A549 (cell line): ENCODE data around the gene CHCHD6. TPM values are rescaled to one million over a fixed set of nuclear protein-coding genes. Genes with fewer than 3 reads are reported as not detected.

Experiments
- ATAC-seq, 2 experiments: fragments of 200-7000 bp in 1 of 2; fragments of >200 bp in 1 of 2; cut with Nextera tagmentation in 1 of 2; cut with Tn5 transposase in 1 of 2; 3 replicates each; pipeline versions ENCODE4 v1.8.0 to v1.9.1; 2018 to 2020; ENCODE audit warnings: mild to moderate bottlenecking in 1 of 2, moderate library complexity in 1 of 2
- CTCF ChIA-PET: fragments of 300-600 bp; sonication (Branson Sonifier 250); formaldehyde crosslinking; extraction: SDS; loops from one replicate; lab custom pipeline; 2021; ENCODE audit warnings: antibody characterized with exemption, inconsistent platforms; lab: Yijun Ruan, JAX
- POLR2A ChIA-PET: fragments of 350-600 bp; formaldehyde crosslinking; extraction: SDS; loops from one replicate; lab custom pipeline; 2021; ENCODE audit warnings: antibody characterized with exemption, inconsistent platforms; lab: Yijun Ruan, JAX
- DNase-seq, 2 experiments: peaks; one replicate each; pipeline versions ENCODE4 v3.0.0 to v3.0.0-alpha.2; 2011 to 2016; ENCODE audit warnings: low read depth in 1 of 2, low spot score in 1 of 2
- FAIRE-seq: peaks from 2 replicates; lab custom pipeline; 2011; peaks lifted over from hg19 to GRCh38; lab: Jason Lieb, UNC
- H3K27ac ChIP-seq, 2 experiments: fragments of >200 bp; sonication (Bioruptor Twin); formaldehyde crosslinking; 3 replicates each; pipeline ENCODE4 v1.5.1; 2016 to 2017
- H3K4me1 ChIP-seq: fragments of >200 bp; sonication (Bioruptor Twin); formaldehyde crosslinking; 3 replicates; pipeline ENCODE4 v1.6.1; 2016
- H3K4me2 ChIP-seq: fragments of >200 bp; sonication (Bioruptor Twin); formaldehyde crosslinking; 3 replicates; pipeline ENCODE4 v1.6.1; 2016
- H3K4me3 ChIP-seq: fragments of >200 bp; sonication (Bioruptor Twin); formaldehyde crosslinking; 3 replicates; pipeline ENCODE4 v1.5.1; 2016
- H3K9me3 ChIP-seq: fragments of >200 bp; sonication (Bioruptor Twin); formaldehyde crosslinking; 3 replicates; pipeline ENCODE4 v1.6.1; 2016
- EHMT2 ChIP-seq: fragments of 200-600 bp; sonication (generic); IDR thresholded peaks from 2 replicates; pipeline ENCODE4 v1.6.1; 2016; ENCODE audit warnings: antibody characterized with exemption, low read depth, mild to moderate bottlenecking, moderate library complexity
- EP300 ChIP-seq, 2 experiments: fragments of >200 bp; sonication (Bioruptor Twin); formaldehyde crosslinking; IDR thresholded peaks; 2 replicates in 1 of 2; 3 replicates in 1 of 2; pipeline ENCODE4 v1.6.1; 2016 to 2017
- ESRRA ChIP-seq: fragments of 150-350 bp; IDR thresholded peaks from 2 replicates; pipeline ENCODE4 v1.6.1; 2014; ENCODE audit warnings: mild to moderate bottlenecking, low read length, borderline replicate concordance
- HDAC2 ChIP-seq: fragments of 200-600 bp; sonication (generic); IDR thresholded peaks from 2 replicates; pipeline ENCODE4 v1.6.1; 2016
- HOXB13 ChIP-seq: fragments of 250-450 bp; sonication (Bioruptor Pico); IDR thresholded peaks from 2 replicates; pipeline ENCODE4 v1.5.0; 2020; ENCODE audit warnings: low read depth, mild to moderate bottlenecking, moderate library complexity
- KDM1A ChIP-seq: fragments of 200-600 bp; sonication (generic); IDR thresholded peaks from 2 replicates; pipeline ENCODE4 v1.6.1; 2016; ENCODE audit warnings: low read depth, mild to moderate bottlenecking
- KDM5A ChIP-seq: fragments of 200-600 bp; sonication (generic); IDR thresholded peaks from 2 replicates; pipeline ENCODE4 v1.6.1; 2016; ENCODE audit warnings: antibody characterized with exemption, mild to moderate bottlenecking
- NFE2L2 ChIP-seq: fragments of 150-350 bp; conservative IDR thresholded peaks from 2 replicates; pipeline ENCODE4 v1.6.1; 2014; ENCODE audit warnings: low read length
- RCOR1 ChIP-seq: fragments of 150-350 bp; IDR thresholded peaks from 2 replicates; pipeline ENCODE4 v1.6.1; 2014; ENCODE audit warnings: antibody characterized with exemption, low read length, low read depth
- SREBF2 ChIP-seq: fragments of 450-650 bp; IDR thresholded peaks from 2 replicates; pipeline ENCODE4 v1.6.1; 2014; ENCODE audit warnings: mild to moderate bottlenecking, moderate library complexity
- TFCP2L1 ChIP-seq: fragments of 250-450 bp; sonication (Bioruptor Pico); IDR thresholded peaks from 2 replicates; pipeline ENCODE4 v1.5.0; 2021; ENCODE audit warnings: mild to moderate bottlenecking
- ZFP36 ChIP-seq: fragments of 450-650 bp; IDR thresholded peaks from 2 replicates; pipeline ENCODE4 v1.6.1; 2014; ENCODE audit warnings: borderline replicate concordance; ENCODE audit not compliant: partially characterized antibody
- ZSCAN20 ChIP-seq: fragments of 250-450 bp; sonication (Bioruptor Pico); IDR thresholded peaks from 2 replicates; pipeline ENCODE4 v1.8.0; 2022; ENCODE audit warnings: mild to moderate bottlenecking, moderate library complexity
- WGBS: methylation state at CpG from one replicate; pipeline ENCODE4 v1.1.6; 2017; ENCODE audit errors: missing lambda C conversion rate; 5-methylcytosine and 5-hydroxymethylcytosine counted together
- polyA plus RNA-seq, 4 experiments: library from polyadenylated mRNA; depleted of rRNA in 3 of 4; stranded (reverse); fragments of >200 nt; fragmentation: RNase III in 1 of 4; extraction: RNeasy Plus Mini Kit Qiagen cat#74134 plus additional on column Dnase treatment in 1 of 4; gene quantifications; 2 replicates in 3 of 4; 3 replicates in 1 of 4; pipeline ENCODE4 v1.2.3, GENCODE V29; 2011 to 2017
- TF ChIP-seq, protein P1 (sequence below): IDR thresholded peaks from 2 replicates; pipeline ENCODE4 v1.6.1; 2012; ENCODE audit warnings: low read depth, borderline replicate concordance

Gene CHCHD6
- polyA plus RNA-seq, 2 of the 4 experiments (the other 2 are of a cell fraction) = 15.0 to 18.1 TPM

DNA sequence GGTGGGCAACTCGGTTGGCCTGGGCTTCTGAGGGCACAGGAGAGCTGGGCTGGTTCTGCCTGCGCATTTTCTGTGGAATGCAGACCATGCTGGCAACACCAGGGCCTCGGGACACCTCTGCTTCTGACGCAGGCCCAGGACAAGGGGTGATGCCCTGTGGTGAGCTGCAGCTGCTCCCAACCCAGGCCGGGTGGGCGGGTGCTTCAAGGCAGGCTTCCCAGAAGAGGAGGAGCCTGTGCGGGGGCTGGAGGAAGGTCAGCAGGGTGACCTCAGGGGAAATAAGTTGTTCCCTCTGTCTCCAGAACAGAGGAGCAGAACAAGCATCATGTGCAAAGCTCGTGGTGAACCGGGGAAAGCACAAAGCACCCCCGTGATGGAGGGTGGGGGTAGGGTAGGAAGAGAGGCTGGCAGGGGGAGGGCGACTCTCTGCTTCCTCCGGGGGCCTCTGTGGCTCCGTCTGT is 267.9 kb downstream of the CHCHD6 start:
- Histone ChIP-seq H3K9me3 (peaks cover 9% of the 10 kb centered on the region; the same call in 2 of the 3 replicates), H3K4me2 (no peak overlapping the region), H3K4me1 (no peaks in the 10 kb centered on the region), H3K4me3 (no peak overlapping the region), H3K27ac (no peak overlapping the region)
- POLR2A ChIA-PET = no interaction called here
- ATAC-seq (no peak), FAIRE-seq (no peak), DNase-seq (no peak)
- CTCF ChIA-PET = interaction anchor here (1.2 kb wide), 1 partner anchor 11 kb away, joined by 3 read pairs; the partner anchor contains the start of gene PLXNA1
- WGBS = 69% methylated on average over 12 of the region's 13 CpGs
- no peak for TF ChIP-seq RCOR1

- no peak for FAIRE-seq
- ChIA-PET CTCF (interaction anchor here (1.1 to 1.9 kb wide), 2 partner anchors 10 to 220 kb away, joined by 6 read pairs; partner anchors contain the start of gene PLXNA1), POLR2A (no interaction called here)
- 67% methylated on average over 2 of the region's 5 CpGs for WGBS
- Histone ChIP-seq H3K27ac (no peak overlapping the region), H3K4me1 (no peaks in the 10 kb centered on the region), H3K4me3 (no peak overlapping the region), H3K4me2 (no peak overlapping the region), H3K9me3 (peaks cover 9% of the 10 kb centered on the region; the same call in 2 of the 3 replicates)
- ATAC-seq = no peak
- TF ChIP-seq HOXB13 (no peak), TFCP2L1 (CRISPR knock-in tag) (no peak)
- DNase-seq = no peak
Observed at GRCh38 chr3:126972866-126973265, 268.8 kb downstream of the CHCHD6 start.

DNA sequence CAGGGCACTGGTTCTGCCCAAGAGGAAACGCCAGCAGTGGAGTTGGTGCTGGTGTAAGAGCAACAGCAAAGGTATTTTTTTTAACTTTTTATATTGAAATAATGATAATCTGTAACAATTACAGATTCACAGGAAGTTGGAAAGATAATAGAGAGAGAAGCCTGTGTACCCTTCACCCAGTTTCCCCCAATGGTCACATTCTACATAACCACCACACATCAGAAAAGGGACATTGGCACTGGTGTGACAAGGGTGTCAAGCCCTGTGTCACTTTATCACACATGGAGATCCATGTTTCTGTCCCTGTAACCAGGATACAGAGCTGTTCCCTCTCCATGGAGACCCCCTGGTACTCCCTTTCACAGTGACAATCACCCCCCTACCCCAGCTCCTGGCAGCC is 269.8 kb downstream of the CHCHD6 start:
- H3K4me2 ChIP-seq = no peak overlapping the region
- peaks cover 9% of the 10 kb centered on the region; the same call in 2 of the 3 replicates for H3K9me3 ChIP-seq
- POLR2A ChIA-PET = no interaction called here
- peaks cover 2% of the 10 kb centered on the region; the same call in 1 of the 3 replicates for H3K4me1 ChIP-seq
- no peak for FAIRE-seq
- no peak for ATAC-seq
- no peak for TF ChIP-seq SREBF2
- TF ChIP-seq, all 56 proteins: peak for 0
- CTCF ChIA-PET = interaction anchor here (0.6 to 1.9 kb wide), 4 partner anchors 9 to 270 kb away, joined by 3 to 6 read pairs (median 5); partner anchors contain the start of genes CHCHD6 and PLXNA1
- 56% methylated on average over 1 of the region's 1 CpG for WGBS
- DNase-seq = no peak
- no peak overlapping the region for H3K4me3 ChIP-seq
- H3K27ac ChIP-seq = no peak overlapping the region

DNA sequence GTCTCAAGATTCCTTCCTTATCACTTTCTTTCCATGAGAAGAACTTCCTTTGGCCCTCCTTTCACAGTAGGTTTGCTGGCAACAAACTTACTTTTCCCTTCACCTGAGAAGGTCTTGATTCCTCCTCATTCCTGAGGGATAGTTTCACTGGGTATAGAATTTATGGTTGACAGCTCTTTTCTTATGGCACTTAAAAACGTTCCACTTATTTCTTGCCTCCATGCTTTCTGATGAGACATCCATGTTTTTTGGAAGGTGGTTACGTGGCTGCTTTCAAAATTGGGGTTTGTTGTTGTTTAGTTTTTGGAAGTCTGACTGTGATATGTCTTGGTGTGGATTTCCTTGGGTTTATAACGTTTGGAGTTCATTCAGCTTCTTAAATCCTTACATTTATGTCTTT is 270.7 kb downstream of the CHCHD6 start:
- peaks cover 7% of the 10 kb centered on the region; the same call in 2 of the 3 replicates for H3K4me1 ChIP-seq
- H3K27ac ChIP-seq = no peak overlapping the region
- POLR2A ChIA-PET = no interaction called here
- no peak for FAIRE-seq
- H3K9me3 ChIP-seq = peaks cover 9% of the 10 kb centered on the region; the same call in 2 of the 3 replicates
- WGBS = 4% methylated on average over 3 of the region's 3 CpGs
- no peak overlapping the region for H3K4me2 ChIP-seq
- no peak for DNase-seq
- H3K4me3 ChIP-seq = no peak overlapping the region
- no peak for ATAC-seq
- CTCF ChIA-PET = interaction anchor here (0.8 to 1.1 kb wide), 2 partner anchors 41 to 232 kb away, joined by 3 read pairs; no protein-coding TSS in a partner anchor
- TF ChIP-seq HOXB13 = no peak
- TF ChIP-seq ESRRA = no peak
- TF ChIP-seq, protein P1, sequence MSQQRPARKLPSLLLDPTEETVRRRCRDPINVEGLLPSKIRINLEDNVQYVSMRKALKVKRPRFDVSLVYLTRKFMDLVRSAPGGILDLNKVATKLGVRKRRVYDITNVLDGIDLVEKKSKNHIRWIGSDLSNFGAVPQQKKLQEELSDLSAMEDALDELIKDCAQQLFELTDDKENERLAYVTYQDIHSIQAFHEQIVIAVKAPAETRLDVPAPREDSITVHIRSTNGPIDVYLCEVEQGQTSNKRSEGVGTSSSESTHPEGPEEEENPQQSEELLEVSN = no peak
- no peak for TF ChIP-seq NFE2L2
- no peak for TF ChIP-seq EP300 (IDR thresholded peaks at IDR 0.05)
- no peak for TF ChIP-seq EHMT2
- no peak for TF ChIP-seq KDM5A

DNA sequence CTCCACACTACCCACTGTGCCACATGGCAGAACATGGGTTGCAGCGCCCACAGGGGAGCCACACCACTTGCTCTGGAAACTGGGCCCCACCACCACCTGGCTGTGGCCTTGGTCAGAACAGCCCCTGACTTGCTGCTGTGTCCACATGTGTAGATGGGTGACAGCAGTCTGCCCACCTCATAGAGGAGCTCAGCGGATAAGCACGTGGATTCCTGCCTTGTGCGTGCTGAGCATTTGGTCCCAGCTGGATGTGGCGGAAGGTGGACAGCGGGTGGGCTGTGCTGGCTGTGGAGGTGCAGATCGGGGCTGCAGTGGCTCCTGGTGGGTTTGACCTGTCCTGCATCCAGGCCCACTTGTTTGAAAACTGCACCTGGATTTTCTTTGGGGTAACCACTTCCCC is 272.9 kb downstream of the CHCHD6 start:
- FAIRE-seq (no peak), DNase-seq (no peak), ATAC-seq (no peak)
- Histone ChIP-seq H3K9me3 (peaks cover 9% of the 10 kb centered on the region; the same call in 2 of the 3 replicates), H3K27ac (no peak overlapping the region), H3K4me3 (no peak overlapping the region), H3K4me2 (no peak overlapping the region), H3K4me1 (peaks cover 9% of the 10 kb centered on the region)
- POLR2A ChIA-PET = no interaction called here
- CTCF ChIA-PET = interaction anchor here (1.1 to 9.9 kb wide), 2 partner anchors 23 to 223 kb away, joined by 3 to 71 read pairs; no protein-coding TSS in a partner anchor
- no peak for TF ChIP-seq HDAC2
- no peak for TF ChIP-seq ZFP36
- TF ChIP-seq KDM1A = no peak
- no peak for TF ChIP-seq ZSCAN20
- WGBS = 84% methylated on average over 7 of the region's 7 CpGs
